Posterior cingulate gyrus (tissue), 11 donors: ENCODE results near the gene FRMD5.
"Not testable (repeated sequence)": the region's sequence is repeated elsewhere in the genome, so short reads cannot be mapped to it uniquely, and the experiment has no call there.

Source experiments
- DNase-seq, 10 donors: peaks; one replicate each; pipeline versions ENCODE4 v3.0.0 to v3.0.0-alpha.2; 2020 to 2021; ENCODE audit warnings: mixed read lengths in 3 of 10
- intact Hi-C: fragments of 100-400 bp; cut with DNase I; formaldehyde crosslinking; loops from one replicate; pipeline ENCODE4 v1.15.1; 2023

FRMD5 gene

DNA sequence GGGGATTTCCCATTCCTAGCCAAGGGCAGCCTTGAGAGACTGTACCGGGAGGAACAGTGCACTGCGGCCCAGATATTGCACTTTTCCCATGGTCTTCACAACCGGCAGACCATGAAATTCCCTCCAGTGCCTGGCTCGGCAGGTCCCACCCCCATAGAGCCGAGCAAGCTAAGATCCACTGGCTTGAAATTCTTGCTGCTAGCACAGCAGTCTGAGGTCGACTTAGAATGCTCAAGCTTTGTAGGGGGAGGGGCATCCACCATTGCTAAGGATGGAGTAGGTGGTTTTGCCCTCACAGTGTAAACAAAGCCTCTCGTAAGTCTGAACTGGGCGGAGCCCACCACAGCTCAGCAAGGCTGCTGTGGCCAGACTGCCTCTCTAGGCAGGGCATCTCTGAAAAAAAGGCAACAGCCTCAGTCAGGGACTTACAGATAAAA is 156.3 kb downstream of the FRMD5 start:
- DNase-seq: peak in 1 of 10 donors; percentile 48
- intact Hi-C loops: no loop called here

DNA sequence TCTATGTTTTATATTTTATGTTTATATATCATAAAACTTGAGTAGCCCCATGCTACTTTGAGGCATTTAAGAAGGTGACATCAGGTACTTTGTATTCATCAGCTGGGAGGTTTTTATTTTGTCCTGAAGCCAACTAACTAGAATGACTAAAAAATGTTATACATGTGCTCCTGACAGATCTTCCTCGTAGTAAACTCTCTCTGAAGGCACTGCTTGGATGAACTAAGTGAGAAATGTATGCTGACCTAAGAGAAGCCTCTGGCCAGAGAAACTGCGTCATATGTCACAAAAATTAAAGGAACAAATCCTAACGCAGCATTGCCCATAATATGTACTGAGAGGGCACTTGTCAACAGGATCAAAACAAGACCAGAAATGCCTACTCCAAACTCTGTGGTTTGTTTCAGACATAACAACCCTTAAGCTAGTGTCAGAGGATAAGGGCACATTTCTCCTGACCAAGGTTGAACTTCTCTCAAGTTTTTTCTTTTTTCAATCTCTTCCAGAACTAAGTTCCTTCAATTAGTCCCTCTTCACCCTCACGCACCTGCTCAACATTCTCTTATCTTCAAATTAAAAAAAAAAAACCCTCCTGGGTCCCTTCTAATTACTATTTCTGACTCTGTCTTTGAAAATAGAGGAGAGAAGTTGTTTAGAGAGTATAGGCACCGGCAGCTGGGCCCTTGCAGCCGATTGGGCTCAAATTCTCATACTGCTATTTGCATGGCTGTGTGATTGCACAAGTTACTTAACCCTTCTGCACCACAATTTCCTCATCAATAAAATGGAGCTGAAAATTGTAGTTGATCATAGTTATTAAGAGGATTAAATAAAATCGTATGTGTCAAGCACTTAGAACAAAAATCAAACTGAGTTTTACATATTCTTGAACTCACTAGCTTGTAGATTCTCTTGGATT is 159.0 kb downstream of the FRMD5 start:
- DNase-seq: no peak
- intact Hi-C loops: no loop called here

DNA sequence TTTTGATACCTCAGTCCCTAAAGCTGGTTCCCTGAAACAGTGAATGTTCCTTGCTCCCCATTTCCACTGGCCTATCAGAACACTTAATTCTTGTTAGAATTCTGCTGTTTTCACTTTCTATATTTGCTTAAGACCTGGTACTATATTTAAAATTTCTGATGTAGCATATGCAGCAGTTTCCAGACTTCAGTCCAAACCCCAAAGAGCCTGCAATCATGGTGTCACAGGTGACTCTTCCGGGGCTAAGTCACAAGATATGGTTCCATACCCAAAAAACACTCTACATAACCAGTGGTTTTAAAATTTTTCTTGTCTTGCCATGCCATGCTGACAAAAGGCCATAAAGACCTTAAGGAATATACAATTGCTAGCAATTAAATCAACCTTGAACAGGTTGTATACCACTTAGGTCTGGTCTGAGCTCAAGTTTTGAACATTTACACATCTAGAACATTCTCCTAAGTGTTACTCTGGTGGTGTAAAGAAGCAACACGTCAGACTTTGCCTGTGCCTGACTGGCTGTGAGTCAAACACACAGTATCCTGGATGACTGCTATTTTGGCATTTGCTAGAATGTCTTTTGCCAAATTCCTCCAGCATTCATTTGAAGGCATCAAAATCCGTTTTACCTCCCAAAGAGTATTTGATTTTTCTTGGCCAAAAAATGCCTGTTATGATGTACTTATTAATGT is 160.0 kb downstream of the FRMD5 start:
- DNase-seq: no peak
- intact Hi-C loops: no loop called here

DNA sequence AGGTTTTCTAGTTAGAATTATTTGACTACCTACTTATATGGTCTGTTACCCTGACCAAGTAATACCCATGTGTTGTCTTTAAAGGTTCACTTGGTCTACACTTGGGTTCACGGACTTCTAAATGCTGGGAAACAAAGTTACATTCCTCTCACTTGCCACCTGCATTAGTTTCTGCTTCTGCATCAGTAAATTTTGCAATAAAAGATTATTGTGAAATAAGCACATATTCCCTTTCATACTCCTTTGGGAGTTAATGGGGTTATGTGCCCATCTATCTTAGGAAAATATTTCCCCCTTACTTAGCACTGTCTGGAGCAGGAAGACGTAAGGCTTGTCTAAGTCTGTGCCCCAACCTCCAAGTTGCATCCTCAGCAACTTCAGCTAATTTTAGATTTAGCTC is 160.7 kb downstream of the FRMD5 start:
- intact Hi-C loops: no loop called here
- DNase-seq: no peak

DNA sequence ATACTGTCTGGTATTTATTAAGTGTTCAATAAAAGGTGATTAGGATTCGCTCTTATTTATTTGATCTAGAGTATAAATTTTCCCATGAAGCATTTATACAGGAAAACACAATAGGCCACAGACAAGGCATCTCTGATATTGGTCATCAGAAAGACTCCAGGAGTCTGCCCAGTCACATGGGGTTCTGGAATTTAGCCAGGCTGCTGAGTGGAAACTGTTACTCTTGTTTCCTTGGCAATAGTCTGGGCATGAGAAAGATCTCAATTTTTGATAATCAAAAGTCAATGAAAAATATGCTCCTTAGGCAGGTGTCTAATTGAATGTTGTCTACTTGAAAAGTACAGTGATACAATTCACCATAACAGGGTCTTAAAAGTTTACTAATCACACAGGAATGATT is 161.2 kb downstream of the FRMD5 start:
- DNase-seq: peak in 4 of 10 donors; percentile 27 to 78 (median 54)
- intact Hi-C loops: no loop called here

DNA sequence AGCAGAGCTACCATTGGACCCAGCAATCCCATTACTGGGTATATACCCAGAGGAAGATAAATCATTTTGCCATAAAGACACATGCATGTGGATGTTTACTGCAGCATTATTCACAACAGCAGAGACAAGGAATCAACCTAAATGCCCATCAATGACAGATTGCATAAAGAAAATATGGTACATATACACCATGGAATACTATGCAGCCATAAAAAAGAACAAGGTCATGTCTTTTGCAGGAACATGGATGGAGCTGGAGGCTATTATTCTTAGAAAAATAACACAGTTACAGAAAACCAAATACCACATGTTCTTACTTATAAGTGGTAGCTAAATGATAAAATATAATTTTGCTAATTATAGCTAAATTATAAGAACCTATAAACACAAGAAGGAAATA is 162.3 kb downstream of the FRMD5 start:
- intact Hi-C loops, DNase-seq: not testable (repeated sequence)

DNA sequence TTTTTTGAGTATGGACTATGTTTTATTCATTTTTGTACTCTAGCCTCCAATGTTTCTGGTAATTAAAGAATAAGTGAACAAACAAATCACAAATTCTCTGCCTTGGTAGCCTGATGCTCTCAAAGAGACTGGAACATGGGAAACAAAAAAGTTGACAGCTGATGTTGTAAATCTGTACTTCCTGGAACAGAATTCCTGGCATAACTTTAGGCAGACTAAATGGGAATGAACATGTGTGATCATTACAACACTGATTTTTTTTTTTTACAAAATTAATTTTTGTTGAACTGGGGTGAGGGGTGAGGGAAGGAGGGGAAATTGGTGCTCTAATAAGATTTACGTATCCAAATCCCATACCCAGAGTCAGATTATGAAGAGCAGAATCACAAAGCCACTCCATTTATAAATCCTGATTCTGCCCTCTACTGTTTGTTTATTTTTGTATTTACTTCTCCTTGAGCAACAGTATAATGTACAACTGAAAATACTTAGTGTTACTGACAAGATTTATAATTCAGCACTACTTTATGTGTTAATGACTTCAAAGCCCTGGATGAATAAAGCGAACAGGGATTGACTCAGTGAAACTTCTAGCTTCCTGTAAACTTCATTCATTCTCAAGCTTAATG is 165.0 kb downstream of the FRMD5 start:
- no peak for DNase-seq
- intact Hi-C loops: loop anchor here (10.0 kb wide), 1 partner anchor 105 kb away; no protein-coding TSS in a partner anchor

DNA sequence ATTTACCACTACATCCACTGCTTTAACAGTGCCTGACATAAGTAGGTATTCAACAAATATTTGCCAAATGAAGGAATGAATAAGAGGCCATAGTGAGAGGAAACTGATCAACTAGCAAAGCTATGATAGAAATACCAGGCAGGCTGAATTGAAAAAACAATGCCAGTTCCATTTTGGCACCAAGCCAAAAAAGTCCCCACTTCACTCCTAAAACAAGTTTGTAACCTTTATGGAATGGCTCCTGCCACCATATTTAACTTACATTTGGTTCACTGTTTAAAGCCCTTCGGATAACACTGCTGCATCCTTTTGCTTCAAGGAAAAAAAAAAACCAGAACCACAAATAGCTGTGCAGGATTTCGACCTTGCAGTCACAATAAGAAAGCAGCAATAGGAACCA is 166.1 kb downstream of the FRMD5 start:
- intact Hi-C loops: loop anchor here (10.0 kb wide), 1 partner anchor 104 kb away; no protein-coding TSS in a partner anchor
- no peak for DNase-seq

DNA sequence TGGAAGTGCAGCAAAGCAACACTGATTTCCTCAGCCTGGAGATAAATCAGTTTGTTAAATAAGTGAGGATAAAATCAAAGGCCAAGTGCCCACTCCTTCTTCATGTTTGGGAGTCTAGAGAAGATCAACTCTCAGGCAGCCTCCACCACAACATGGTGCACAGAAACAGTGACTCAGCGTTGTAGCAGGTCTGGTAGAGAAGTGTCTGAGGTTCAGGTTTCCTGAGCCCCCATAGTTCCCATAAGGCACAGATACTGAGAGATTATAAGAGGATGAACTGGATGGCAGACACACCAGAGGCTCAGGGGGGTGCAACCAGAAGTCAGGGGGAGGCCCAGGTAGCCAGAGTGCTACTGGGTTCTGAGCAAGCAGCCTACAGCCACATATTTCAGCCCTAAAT is 166.7 kb downstream of the FRMD5 start:
- no peak for DNase-seq
- intact Hi-C loops: loop anchor here (10.0 kb wide), 1 partner anchor 104 kb away; no protein-coding TSS in a partner anchor

DNA sequence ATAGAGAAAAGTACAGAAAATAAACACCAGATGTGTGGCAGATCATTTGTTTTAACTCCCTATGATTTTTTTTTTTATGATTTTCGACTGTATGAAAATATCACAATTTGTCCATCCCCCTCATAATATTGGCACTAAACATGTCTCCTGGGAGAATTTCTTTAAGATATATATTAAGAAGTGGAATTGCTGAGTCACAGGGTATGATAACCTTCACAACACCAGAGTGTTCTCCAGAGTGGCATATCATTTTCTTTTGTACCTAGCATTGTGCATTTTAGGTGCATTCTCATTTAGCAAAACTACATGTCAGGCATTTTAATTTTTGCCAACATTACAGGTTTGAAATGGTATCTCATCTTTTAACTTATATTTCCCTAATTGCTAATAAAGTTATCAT is 170.9 kb downstream of the FRMD5 start:
- intact Hi-C loops: loop anchor here (10.0 kb wide), 1 partner anchor 99 kb away; no protein-coding TSS in a partner anchor

DNA sequence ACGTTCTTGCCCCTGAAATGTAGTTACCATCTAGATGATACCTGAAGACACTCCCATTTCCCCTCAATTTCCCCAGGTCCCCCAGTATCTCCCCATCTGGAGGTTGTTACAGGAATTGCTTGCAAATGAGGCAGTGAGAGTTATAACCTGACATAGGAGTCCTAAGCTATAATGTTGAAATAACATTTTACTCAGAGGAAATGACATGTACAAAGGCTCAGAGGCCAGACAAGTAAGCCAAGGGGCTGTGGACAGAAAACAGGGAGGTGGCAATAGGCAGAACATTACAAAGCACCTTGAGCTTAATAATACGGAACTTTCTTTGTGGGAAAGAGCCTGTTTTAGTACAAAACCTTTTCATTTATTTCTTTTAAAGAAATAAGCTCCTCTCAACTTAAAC is 171.9 kb downstream of the FRMD5 start:
- DNase-seq: no peak
- intact Hi-C loops: loop anchor here (10.0 kb wide), 1 partner anchor 98 kb away; no protein-coding TSS in a partner anchor

More for the DNA sequence above, 170.9 kb downstream of the FRMD5 start:
- DNase-seq: no peak

DNA sequence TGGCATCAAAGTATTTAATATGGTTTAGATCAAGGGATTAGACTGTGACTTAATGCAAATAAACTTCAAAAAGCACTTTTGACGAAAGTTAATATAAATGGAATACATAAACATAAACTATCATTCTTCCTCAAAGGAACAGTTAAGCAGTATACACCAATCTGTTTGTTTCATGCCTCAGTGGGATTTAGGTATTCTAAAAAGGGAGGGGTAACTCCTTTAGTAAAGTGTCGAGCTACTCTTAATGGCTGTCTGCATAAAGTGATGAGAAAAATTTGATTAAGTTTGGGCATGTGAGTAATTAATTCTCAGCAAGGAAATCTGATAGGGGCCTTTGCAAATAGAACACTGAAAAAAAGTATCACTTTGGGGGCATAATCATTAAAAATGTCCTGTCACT is 176.9 kb downstream of the FRMD5 start:
- no peak for DNase-seq
- intact Hi-C loops: no loop called here

DNA sequence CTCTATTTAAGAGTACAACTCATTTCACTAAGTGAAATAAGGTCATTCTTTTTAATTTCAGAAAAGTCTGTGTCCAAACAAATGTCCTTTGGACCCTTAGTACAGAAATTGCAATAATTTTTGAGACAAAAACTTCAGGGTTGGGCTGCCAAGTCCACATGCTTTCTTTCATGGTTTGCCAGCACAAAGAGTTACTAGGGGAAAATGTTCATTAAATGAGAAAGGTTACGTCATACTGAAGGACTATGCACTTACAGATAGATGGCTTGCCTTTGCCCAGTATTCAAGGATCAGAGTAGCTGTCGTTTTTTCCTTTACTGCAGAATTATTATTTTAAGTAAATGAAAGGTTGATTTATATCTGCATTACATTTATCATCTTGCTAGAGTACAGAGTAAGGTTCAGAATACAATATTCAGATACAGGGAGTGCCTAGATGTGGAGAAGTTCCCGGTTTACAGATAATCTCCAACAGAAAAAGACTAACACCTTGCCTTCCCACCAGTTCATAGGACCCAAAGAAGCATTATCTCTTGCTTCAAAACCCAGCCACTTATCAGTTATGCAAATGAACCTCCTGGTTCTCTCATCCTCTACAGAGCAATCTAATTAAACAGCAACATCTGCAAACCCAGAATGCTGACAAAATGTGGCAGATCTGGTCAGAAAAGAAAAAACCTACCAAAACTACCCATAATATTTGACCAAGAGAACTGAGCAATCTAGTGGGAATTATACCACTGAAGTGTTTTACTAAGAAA is 179.3 kb downstream of the FRMD5 start:
- intact Hi-C loops: no loop called here
- DNase-seq: no peak

DNA sequence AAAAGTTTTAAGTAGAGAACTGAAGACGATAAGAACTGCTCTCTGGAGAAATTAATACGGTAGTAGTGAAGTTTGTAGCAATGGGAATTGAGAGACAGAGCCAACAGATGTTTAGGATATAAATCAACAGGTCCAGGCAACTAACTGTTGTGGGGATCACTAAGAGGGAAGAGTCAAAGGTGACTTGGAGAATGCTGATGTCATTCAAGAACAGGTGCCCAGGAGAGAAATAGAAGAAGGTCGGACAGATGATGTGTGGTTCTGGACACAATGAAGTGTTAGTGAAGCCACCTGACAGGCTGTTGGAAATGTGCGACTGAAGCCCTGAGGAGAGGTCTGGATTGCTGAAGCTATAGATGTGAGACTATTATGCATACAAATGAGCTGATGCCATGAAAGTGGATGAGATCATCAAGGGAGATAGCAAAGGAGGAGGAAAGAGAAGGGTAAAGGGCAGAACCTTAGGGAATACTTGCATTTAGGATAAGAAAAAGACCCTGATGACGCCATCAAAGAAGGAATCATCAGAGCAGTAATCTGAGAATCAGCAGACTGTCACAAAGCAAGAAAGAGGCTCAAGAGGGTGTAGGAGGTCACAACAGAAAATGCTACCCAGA is 183.7 kb downstream of the FRMD5 start:
- intact Hi-C loops: no loop called here

DNA sequence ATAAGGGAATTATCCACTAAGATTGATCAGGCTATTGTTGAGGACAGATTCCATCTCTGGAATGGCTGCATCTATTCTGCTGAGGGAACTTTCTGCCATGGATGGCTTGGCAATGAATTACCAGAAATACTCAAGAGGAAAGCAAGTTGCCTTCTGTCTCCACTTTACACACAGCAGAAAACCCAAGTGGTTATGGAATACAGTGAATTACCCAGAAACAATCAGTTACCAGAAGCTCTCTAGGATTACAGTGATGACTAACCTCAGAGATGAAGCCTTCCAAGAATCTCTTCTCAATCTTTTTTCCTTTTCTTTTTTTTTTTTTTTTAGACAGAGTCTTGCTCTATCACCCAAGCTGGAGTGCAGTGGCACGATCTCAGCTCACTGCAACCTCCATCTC is 185.0 kb downstream of the FRMD5 start:
- intact Hi-C loops: no loop called here
- DNase-seq: no peak

More for the DNA sequence above, 183.7 kb downstream of the FRMD5 start:
- DNase-seq: no peak

DNA sequence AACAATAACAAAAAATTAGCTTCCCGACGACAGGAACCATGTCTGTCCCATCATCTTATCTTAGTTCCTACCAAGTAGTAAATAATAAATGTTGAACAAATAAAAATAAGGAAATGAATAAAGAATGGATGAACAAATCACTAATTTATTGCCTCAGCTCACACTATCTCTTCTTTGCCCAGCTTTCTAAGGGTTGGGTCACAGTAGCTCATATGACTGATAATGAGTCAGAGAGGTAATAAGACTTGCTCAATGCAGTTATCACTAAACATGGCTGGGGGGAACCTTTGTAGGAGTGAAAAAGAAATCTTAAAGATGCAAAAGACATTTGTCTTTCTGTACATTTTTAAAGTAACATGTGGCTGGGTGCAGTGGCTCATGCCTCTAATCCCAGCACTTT is 186.0 kb downstream of the FRMD5 start:
- no peak for DNase-seq
- intact Hi-C loops: no loop called here

DNA sequence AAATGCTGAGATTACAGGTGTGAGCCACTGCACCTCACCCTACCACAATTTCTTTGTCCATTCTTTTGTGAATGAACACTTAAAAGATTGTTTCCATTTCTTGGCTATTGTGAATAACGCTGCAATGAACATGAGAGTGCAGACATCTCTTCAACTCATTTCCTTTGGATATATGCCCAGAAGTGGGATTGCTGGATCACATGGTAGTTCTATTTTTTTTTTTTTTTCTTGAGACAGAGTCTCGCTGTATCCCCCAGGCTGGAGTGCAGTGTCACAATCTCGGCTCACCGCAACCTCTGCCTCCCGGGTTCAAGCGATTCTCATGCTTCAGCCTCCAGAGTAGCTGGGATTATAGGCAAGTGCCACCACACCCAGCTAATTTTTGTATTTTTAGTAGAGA is 194.8 kb downstream of the FRMD5 start:
- not testable (repeated sequence) for DNase-seq

DNA sequence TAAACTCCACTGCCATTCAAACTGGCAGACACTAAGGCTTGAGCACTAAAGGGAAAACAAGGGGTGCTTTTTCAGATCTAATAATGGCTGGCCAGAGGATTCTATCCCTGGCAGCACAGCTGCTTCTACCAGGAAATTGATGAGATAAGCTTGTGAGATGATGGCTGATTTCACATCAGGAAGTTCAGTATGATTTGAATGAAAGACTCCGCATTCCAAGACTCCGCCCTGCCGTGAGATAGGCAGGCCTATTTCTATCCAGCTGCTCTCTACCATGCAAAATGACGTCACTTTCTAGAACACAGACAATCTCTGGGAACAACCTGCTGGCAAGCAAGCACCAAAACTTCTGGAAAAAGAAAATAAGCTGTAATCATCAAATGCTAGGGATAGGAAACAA is 196.5 kb downstream of the FRMD5 start:
- intact Hi-C loops: no loop called here
- peak in 3 of 10 donors; percentile 8 to 83 (median 29) for DNase-seq

More for the DNA sequence above, 194.8 kb downstream of the FRMD5 start:
- intact Hi-C loops: not testable (repeated sequence)

DNA sequence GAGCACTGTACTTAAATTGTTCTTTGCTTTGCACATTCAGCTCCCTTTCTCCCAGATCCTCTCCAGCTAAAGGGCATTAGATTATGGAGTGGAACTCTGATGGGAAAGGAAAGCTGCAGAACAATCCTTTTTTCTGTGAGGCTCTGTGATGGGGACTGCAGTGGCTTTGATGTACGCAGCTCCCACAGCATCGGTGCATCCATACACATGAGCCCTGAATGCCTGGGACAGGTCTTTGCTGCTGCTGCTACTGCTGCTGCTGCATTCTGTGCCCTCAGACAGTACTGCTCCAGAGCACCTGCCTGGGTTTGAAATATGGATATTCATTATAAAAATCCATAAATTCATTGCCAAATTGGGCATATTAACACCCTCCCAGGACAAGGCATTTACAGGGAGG is 203.9 kb downstream of the FRMD5 start:
- intact Hi-C loops: no loop called here
- DNase-seq: no peak

DNA sequence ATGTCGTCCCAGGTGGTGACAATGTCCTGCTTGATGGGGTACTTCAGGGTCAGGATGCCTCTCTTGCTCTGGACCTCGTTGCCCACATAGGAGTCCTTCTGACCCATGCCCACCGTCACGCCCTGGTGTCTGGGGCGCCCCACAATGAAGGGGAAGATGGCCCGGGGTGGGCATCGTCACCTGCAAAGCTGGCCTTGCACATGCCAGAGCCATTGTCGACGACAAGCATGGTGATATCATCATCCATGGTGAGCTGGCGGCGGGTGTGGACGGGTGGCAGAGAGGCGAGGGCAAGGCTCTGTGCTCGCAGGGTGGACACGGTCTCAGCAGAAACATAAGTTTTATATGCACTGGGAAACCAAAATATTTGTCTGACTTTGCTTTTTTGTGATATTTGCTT is 205.1 kb downstream of the FRMD5 start:
- intact Hi-C loops: no loop called here
- DNase-seq: no peak
